ENCODE results near the gene SYPL2.

Gene SYPL2

GRCh38 chr1:109479901-109480300, 13.6 kb downstream of the SYPL2 start:
- Histone ChIP-seq H3K79me2 (ENCODE audit: insufficient read depth, low read length) (no peaks in the 10 kb centered on the region; the same call in 1 of the 2 replicates), H3K36me3 (ENCODE audit: insufficient read depth, low read length) (no peaks in the 10 kb centered on the region), H3K9me2 (replicated peaks; ENCODE audit: low read depth, low read length) (no peaks in the 10 kb centered on the region), H3K27me3 (ENCODE audit: insufficient read depth, low read length, poor library complexity, severe bottlenecking) (no peaks in the 10 kb centered on the region), H3K9me3 (ENCODE audit: insufficient read depth, low read depth, low read length) (no peaks in the 10 kb centered on the region), H2AFZ (ENCODE audit: low read length) (no peak overlapping the region), H3K4me3 (ENCODE audit: low read length, poor library complexity, severe bottlenecking) (no peak overlapping the region), H3K9ac (ENCODE audit: low read depth, low read length, poor library complexity, severe bottlenecking) (no peak overlapping the region), H3K4me2 (ENCODE audit: low read depth, low read length, poor library complexity, severe bottlenecking) (no peak overlapping the region), H3K4me1 (ENCODE audit: insufficient read depth, low read length, poor library complexity, severe bottlenecking) (peaks cover 22% of the 10 kb centered on the region), H4K20me1 (ENCODE audit: insufficient read depth, low read length, poor library complexity, severe bottlenecking) (no peaks in the 10 kb centered on the region), H3F3A (ENCODE audit: low read depth) (no peaks in the 10 kb centered on the region)
- TF ChIP-seq, protein P1, sequence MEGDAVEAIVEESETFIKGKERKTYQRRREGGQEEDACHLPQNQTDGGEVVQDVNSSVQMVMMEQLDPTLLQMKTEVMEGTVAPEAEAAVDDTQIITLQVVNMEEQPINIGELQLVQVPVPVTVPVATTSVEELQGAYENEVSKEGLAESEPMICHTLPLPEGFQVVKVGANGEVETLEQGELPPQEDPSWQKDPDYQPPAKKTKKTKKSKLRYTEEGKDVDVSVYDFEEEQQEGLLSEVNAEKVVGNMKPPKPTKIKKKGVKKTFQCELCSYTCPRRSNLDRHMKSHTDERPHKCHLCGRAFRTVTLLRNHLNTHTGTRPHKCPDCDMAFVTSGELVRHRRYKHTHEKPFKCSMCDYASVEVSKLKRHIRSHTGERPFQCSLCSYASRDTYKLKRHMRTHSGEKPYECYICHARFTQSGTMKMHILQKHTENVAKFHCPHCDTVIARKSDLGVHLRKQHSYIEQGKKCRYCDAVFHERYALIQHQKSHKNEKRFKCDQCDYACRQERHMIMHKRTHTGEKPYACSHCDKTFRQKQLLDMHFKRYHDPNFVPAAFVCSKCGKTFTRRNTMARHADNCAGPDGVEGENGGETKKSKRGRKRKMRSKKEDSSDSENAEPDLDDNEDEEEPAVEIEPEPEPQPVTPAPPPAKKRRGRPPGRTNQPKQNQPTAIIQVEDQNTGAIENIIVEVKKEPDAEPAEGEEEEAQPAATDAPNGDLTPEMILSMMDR (conservative IDR thresholded peaks at IDR 0.05; ENCODE audit: low read length) = no peak
- TF ChIP-seq EZH2phosphoT487 (IDR thresholded peaks at IDR 0.05; ENCODE audit: borderline replicate concordance) = no peak

DNA sequence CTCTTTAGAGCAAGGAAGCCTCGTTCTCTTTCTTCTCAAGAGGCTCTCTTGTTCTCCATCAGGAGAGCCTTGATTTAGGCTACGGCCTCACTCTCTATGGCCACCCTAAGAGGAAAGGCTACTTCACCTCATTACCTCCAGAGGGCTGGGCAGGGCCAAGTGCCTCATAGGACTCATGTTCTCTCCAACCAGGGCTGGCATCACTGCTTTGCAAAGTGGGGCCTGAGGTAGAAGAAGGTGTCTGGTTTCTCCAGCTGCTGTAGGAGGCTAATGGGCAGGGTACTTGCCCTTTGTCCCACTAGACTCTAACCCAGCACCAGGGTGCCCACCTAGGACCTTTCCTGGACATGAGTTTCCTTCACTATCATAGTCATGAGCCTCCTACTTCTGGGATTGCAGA, 15.3 kb downstream of the SYPL2 start:
- H3K4me2 ChIP-seq (ENCODE audit: low read depth, low read length, poor library complexity, severe bottlenecking) = no peak overlapping the region
- no peaks in the 10 kb centered on the region for H4K20me1 ChIP-seq (ENCODE audit: insufficient read depth, low read length, poor library complexity, severe bottlenecking)
- H3K36me3 ChIP-seq (ENCODE audit: insufficient read depth, low read length) = no peaks in the 10 kb centered on the region
- H3K9me2 ChIP-seq (replicated peaks; ENCODE audit: low read depth, low read length) = no peaks in the 10 kb centered on the region
- H3K79me2 ChIP-seq (ENCODE audit: insufficient read depth, low read length) = no peaks in the 10 kb centered on the region; the same call in 1 of the 2 replicates
- H3K27me3 ChIP-seq (ENCODE audit: insufficient read depth, low read length, poor library complexity, severe bottlenecking) = no peaks in the 10 kb centered on the region
- H3F3A ChIP-seq (ENCODE audit: low read depth) = no peaks in the 10 kb centered on the region
- H3K4me3 ChIP-seq (ENCODE audit: low read length, poor library complexity, severe bottlenecking) = no peak overlapping the region
- H3K4me1 ChIP-seq (ENCODE audit: insufficient read depth, low read length, poor library complexity, severe bottlenecking) = peaks cover 32% of the 10 kb centered on the region
- no peak overlapping the region for H3K9ac ChIP-seq (ENCODE audit: low read depth, low read length, poor library complexity, severe bottlenecking)
- no peak overlapping the region for H2AFZ ChIP-seq (ENCODE audit: low read length)
- TF ChIP-seq, protein P1 (conservative IDR thresholded peaks at IDR 0.05; ENCODE audit: low read length) = no peak
- TF ChIP-seq EZH2phosphoT487 (IDR thresholded peaks at IDR 0.05; ENCODE audit: borderline replicate concordance) = no peak
- no peaks in the 10 kb centered on the region for H3K9me3 ChIP-seq (ENCODE audit: insufficient read depth, low read depth, low read length)

DNA sequence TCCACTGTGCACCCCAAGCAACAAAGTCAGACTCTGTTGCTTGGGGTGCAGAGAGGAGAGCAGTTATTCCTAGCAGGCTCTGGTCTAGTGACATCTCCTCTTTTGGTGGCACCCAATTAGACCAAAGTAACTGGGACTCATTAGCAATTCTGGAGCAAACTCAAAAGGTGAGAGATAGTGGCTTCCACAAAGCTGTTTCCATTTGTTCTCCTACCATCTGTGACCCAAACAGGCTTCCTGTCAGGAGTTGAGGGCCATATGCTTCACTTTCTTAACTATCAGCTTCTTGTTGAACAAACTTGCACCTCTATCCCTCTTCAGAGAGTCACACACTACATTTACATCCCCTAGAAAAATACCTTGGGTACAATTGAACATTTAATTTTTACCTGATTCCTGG, 15.9 kb downstream of the SYPL2 start:
- Histone ChIP-seq H3K27me3 (ENCODE audit: insufficient read depth, low read length, poor library complexity, severe bottlenecking) (no peaks in the 10 kb centered on the region), H3K4me1 (ENCODE audit: insufficient read depth, low read length, poor library complexity, severe bottlenecking) (peaks cover 32% of the 10 kb centered on the region), H3K9me3 (ENCODE audit: insufficient read depth, low read depth, low read length) (no peaks in the 10 kb centered on the region), H3K9me2 (replicated peaks; ENCODE audit: low read depth, low read length) (no peaks in the 10 kb centered on the region), H3F3A (ENCODE audit: low read depth) (no peaks in the 10 kb centered on the region), H3K9ac (ENCODE audit: low read depth, low read length, poor library complexity, severe bottlenecking) (no peak overlapping the region), H3K79me2 (ENCODE audit: insufficient read depth, low read length) (no peaks in the 10 kb centered on the region; the same call in 1 of the 2 replicates), H3K4me2 (ENCODE audit: low read depth, low read length, poor library complexity, severe bottlenecking) (no peak overlapping the region), H3K4me3 (ENCODE audit: low read length, poor library complexity, severe bottlenecking) (no peak overlapping the region), H2AFZ (ENCODE audit: low read length) (no peak overlapping the region), H4K20me1 (ENCODE audit: insufficient read depth, low read length, poor library complexity, severe bottlenecking) (no peaks in the 10 kb centered on the region), H3K36me3 (ENCODE audit: insufficient read depth, low read length) (no peaks in the 10 kb centered on the region)
- no peak for TF ChIP-seq EZH2phosphoT487 (IDR thresholded peaks at IDR 0.05; ENCODE audit: borderline replicate concordance)
- TF ChIP-seq, protein P1 (conservative IDR thresholded peaks at IDR 0.05; ENCODE audit: low read length) = no peak

All from Loucy (cell line).